Suprapubic skin (tissue), 3 donors: Measurements from ENCODE around the gene AHNAK.

Source experiments
- POLR2AphosphoS5 ChIP-seq, 3 donors: sonication (generic); formaldehyde crosslinking; IDR thresholded peaks; one replicate each; pipeline ENCODE4 v1.6.1; 2017; ENCODE audit warnings: antibody characterized with exemption in 3 of 3
- TF ChIP-seq, protein P1 (sequence below), 2 donors: fragments of 200-600 bp in 1 of 2; fragments of 450-650 bp in 1 of 2; sonication (generic) in 1 of 2; IDR thresholded peaks; one replicate each; pipeline ENCODE4 v1.5.1; 2016 to 2019; ENCODE audit warnings: antibody characterized with exemption in 2 of 2, mild to moderate bottlenecking in 1 of 2, moderate library complexity in 1 of 2

DNA sequence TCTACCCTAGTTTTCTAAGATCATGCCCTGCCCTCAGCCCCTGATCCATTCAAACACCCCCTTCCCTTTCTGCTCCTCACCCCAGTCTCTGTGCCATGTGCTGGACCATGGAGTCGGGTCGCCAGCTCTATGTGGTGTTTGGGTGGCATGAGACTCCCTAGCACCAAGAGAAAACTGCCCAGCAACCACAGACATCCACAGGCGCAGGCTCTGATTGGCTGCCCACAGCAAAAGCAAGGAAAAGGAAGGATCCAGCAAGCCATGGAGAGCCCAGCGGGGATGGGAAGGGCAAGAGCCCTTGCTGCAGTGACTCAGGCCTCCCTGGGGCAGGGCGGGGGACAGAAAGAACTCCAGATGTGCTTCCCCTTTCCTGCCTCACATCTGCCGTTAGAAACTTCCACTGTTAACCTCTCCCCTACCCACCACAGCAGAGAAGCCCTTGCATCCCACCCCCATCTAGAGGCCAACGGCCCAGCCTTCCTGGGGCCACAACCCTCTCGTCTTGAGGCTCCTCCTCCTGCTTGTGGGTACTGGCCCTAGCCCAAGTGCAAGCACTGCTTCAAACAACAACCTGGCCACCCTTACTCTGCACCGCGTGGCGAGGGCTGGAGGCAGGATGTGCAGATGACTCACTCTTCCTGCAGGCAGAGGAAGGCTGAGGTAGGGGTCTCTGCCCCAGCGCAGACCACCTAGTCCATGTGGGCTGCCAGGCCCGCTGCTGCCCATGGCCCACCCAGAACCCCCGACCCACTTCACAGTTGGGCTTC, 9.7 kb upstream of the AHNAK start:
- peak in 2 of 3 donors; percentile 60 to 65 for TF ChIP-seq POLR2AphosphoS5 (IDR thresholded peaks at IDR 0.05)
- TF ChIP-seq, protein P1, sequence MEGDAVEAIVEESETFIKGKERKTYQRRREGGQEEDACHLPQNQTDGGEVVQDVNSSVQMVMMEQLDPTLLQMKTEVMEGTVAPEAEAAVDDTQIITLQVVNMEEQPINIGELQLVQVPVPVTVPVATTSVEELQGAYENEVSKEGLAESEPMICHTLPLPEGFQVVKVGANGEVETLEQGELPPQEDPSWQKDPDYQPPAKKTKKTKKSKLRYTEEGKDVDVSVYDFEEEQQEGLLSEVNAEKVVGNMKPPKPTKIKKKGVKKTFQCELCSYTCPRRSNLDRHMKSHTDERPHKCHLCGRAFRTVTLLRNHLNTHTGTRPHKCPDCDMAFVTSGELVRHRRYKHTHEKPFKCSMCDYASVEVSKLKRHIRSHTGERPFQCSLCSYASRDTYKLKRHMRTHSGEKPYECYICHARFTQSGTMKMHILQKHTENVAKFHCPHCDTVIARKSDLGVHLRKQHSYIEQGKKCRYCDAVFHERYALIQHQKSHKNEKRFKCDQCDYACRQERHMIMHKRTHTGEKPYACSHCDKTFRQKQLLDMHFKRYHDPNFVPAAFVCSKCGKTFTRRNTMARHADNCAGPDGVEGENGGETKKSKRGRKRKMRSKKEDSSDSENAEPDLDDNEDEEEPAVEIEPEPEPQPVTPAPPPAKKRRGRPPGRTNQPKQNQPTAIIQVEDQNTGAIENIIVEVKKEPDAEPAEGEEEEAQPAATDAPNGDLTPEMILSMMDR (IDR thresholded peaks at IDR 0.05) = no peak
